K562 (cell line): ENCODE results near the gene OAT.

ENCODE experiments used
- CEBPB ChIP-seq: fragments of 450-650 bp; IDR thresholded peaks from 2 replicates; pipeline ENCODE4 v1.6.1; 2016; ENCODE audit warnings: missing genetic modification characterization, missing compliant biosample characterization
- EP300 ChIP-seq: IDR thresholded peaks from 2 replicates; pipeline ENCODE4 v1.6.1; 2012; ENCODE audit warnings: low read length, improper control_type of control experiment
- FOSL1 ChIP-seq: fragments of 200-800 bp; sonication (Bioruptor generic); conservative IDR thresholded peaks from 2 replicates; pipeline ENCODE4 v1.6.1; 2016; ENCODE audit warnings: missing genetic modification characterization, missing compliant biosample characterization
- JUND ChIP-seq, 2 experiments: IDR thresholded peaks; 2 replicates in 1 of 2; 3 replicates in 1 of 2; pipeline ENCODE4 v1.6.1; 2011; ENCODE audit warnings: borderline replicate concordance in 2 of 2, low read depth in 2 of 2, low read length in 2 of 2, improper control_type of control experiment in 1 of 2, missing biosample characterization in 1 of 2, missing genetic modification characterization in 1 of 2, missing genetic modification reagents in 1 of 2
- KDM5B ChIP-seq: fragments of 200-600 bp; sonication (generic); IDR thresholded peaks from 2 replicates; pipeline ENCODE4 v1.6.1; 2012; ENCODE audit warnings: low read depth, mild to moderate bottlenecking, moderate library complexity, low read length, control low read depth, inconsistent platforms; ENCODE audit not compliant: insufficient replicate concordance
- POLR2AphosphoS5 ChIP-seq: IDR thresholded peaks from 2 replicates; pipeline ENCODE4 v1.6.1; 2011; ENCODE audit warnings: mild to moderate bottlenecking, low read depth, low read length, moderate library complexity; ENCODE audit not compliant: control insufficient read depth, insufficient read depth
- RBFOX2 ChIP-seq: fragments of 200-400 bp; formaldehyde crosslinking; IDR thresholded peaks from 2 replicates; pipeline ENCODE4 v1.6.1; 2017; ENCODE audit warnings: low read depth, mild to moderate bottlenecking, low read length, moderate library complexity
- SIN3A ChIP-seq, 2 experiments: fragments of 150-350 bp in 1 of 2; IDR thresholded peaks; 2 replicates each; pipeline ENCODE4 v1.6.1; 2011 to 2016; ENCODE audit warnings: borderline replicate concordance in 2 of 2, low read depth in 2 of 2, low read length in 2 of 2, mild to moderate bottlenecking in 2 of 2, moderate library complexity in 2 of 2; ENCODE audit not compliant: control insufficient read depth in 1 of 2
- U2AF2 ChIP-seq: fragments of 200-400 bp; formaldehyde crosslinking; optimal IDR thresholded peaks from 2 replicates; pipeline ENCODE3; 2017; ENCODE audit warnings: low read depth, mild to moderate bottlenecking, low read length
- ZNF232 ChIP-seq: sonication (generic); formaldehyde crosslinking; IDR thresholded peaks from 2 replicates; pipeline ENCODE4 v1.8.0; 2022; ENCODE audit warnings: mild to moderate bottlenecking, missing genetic modification reagents
- TF ChIP-seq, protein P1 (sequence below), 3 experiments: IDR thresholded peaks in 2 of 3; conservative IDR thresholded peaks in 1 of 3; 2 replicates each; pipeline ENCODE4 v1.5.1; 2011 to 2012; ENCODE audit warnings: low read length in 3 of 3, mild to moderate bottlenecking in 3 of 3, control low read depth in 2 of 3, improper control_type of control experiment in 1 of 3, inconsistent platforms in 1 of 3, low read depth in 1 of 3, mixed read lengths in 1 of 3, moderate library complexity in 1 of 3; ENCODE audit not compliant: insufficient read depth in 2 of 3

DNA sequence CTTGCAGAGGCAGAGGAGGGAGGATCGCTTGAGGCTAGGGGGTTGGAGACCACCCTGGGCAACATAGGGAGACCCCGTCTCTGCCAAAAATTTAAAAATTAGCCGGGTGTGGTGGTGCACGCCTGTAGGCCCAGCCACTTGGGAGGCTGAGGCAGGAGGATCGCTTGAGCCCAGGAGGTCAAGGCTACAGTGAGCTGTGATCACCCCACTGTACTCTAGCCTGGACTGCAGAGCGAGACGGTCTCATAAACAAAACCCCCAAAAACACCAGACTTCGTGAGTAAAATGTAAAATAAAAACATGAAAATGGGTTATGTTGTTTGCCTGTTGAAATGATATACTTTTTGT, 43.6 kb upstream of the OAT start:
- TF ChIP-seq EP300 (no peak), CEBPB (tag) (no peak), U2AF2 (no peak), ZNF232 (CRISPR knock-in tag) (no peak), RBFOX2 (no peak), JUND (IDR thresholded peaks at IDR 0.05; ENCODE audit: borderline replicate concordance, low read depth, low read length) (no peak), JUND (tag; IDR thresholded peaks at IDR 0.05; ENCODE audit: borderline replicate concordance, low read depth, low read length) (no peak), FOSL1 (tag) (no peak), POLR2AphosphoS5 (no peak), SIN3A (IDR thresholded peaks at IDR 0.05; ENCODE audit: borderline replicate concordance in 2 of 2, control insufficient read depth in 1 of 2, low read depth in 2 of 2, low read length in 2 of 2) (no peak), KDM5B (no peak)
- TF ChIP-seq, protein P1, sequence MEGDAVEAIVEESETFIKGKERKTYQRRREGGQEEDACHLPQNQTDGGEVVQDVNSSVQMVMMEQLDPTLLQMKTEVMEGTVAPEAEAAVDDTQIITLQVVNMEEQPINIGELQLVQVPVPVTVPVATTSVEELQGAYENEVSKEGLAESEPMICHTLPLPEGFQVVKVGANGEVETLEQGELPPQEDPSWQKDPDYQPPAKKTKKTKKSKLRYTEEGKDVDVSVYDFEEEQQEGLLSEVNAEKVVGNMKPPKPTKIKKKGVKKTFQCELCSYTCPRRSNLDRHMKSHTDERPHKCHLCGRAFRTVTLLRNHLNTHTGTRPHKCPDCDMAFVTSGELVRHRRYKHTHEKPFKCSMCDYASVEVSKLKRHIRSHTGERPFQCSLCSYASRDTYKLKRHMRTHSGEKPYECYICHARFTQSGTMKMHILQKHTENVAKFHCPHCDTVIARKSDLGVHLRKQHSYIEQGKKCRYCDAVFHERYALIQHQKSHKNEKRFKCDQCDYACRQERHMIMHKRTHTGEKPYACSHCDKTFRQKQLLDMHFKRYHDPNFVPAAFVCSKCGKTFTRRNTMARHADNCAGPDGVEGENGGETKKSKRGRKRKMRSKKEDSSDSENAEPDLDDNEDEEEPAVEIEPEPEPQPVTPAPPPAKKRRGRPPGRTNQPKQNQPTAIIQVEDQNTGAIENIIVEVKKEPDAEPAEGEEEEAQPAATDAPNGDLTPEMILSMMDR (IDR thresholded peaks at IDR 0.05 in 2 of 3, conservative IDR thresholded peaks at IDR 0.05 in 1 of 3; ENCODE audit: insufficient read depth in 2 of 3, low read depth in 1 of 3, low read length in 3 of 3) = no peak
